IPS-18c (cell line): ENCODE results near the gene LHFPL6.

Experiments
- H3K4me3 ChIP-seq: 2 replicates; pipeline ENCODE4 v1.7.0; 2013; ENCODE audit warnings: low read depth, mild to moderate bottlenecking, low read length, moderate library complexity; ENCODE audit not compliant: insufficient read depth
- H3K9me3 ChIP-seq: one replicate; pipeline ENCODE4 v1.6.1; 2013; ENCODE audit warnings: mild to moderate bottlenecking, low read length, moderate library complexity; ENCODE audit not compliant: control insufficient read depth, insufficient read depth

Gene LHFPL6

GRCh38 chr13:39599842-39600241 is 3.2 kb downstream of the LHFPL6 start:
- Histone ChIP-seq H3K4me3 (no peak overlapping the region), H3K9me3 (no peaks in the 10 kb centered on the region)

- no peak overlapping the region for H3K4me3 ChIP-seq
- H3K9me3 ChIP-seq: no peaks in the 10 kb centered on the region
Observed at GRCh38 chr13:39599012-39599411, 4.0 kb downstream of the LHFPL6 start.

DNA sequence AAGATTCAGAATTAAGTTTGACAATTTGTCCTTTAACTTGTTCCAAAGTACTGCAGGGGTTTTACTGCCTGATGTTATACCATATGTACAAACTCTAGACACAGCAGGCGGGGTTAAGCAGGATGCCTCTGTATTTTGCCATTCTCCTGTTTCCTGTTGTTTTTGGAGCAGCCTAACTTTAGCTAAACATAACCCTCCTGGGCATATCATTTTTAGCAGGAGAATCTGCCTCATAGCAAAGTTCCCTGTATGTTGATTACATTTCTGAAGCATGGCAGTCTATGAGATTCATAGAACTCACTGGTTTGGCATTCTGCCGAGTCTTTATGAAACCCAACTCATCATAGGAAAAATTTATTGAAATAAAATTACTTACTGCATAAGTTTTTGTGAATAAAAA is 5.2 kb downstream of the LHFPL6 start:
- no peak overlapping the region for H3K4me3 ChIP-seq
- no peaks in the 10 kb centered on the region for H3K9me3 ChIP-seq

GRCh38 chr13:39596685-39597084 is 6.3 kb downstream of the LHFPL6 start:
- no peaks in the 10 kb centered on the region for H3K9me3 ChIP-seq
- no peak overlapping the region for H3K4me3 ChIP-seq

- H3K4me3 ChIP-seq: no peak overlapping the region
- no peaks in the 10 kb centered on the region for H3K9me3 ChIP-seq
Observed at GRCh38 chr13:39596176-39596575, 6.8 kb downstream of the LHFPL6 start.

GRCh38 chr13:39590466-39591036 is 12.4 kb downstream of the LHFPL6 start:
- H3K9me3 ChIP-seq: no peaks in the 10 kb centered on the region
- no peak overlapping the region for H3K4me3 ChIP-seq

DNA sequence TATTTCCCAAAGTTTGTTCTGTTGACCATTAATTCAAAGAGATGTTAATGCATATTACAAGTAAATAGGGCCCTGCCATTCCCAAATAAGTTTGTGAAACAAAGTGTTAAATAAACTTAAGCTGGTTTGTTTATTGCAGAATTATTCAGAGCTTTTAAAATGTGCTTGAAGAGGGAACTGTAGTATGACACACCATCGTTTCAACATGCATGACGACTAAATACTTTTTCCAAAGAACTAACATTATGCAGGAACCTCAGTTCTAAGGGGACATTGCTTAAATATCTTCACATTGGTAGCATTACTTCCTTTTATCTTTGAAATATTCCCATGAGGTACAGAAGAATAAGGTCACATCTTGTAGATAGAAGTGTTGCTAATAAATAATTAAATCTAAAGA is 14.6 kb downstream of the LHFPL6 start:
- Histone ChIP-seq H3K4me3 (no peak overlapping the region), H3K9me3 (no peaks in the 10 kb centered on the region)

- Histone ChIP-seq H3K9me3 (no peaks in the 10 kb centered on the region), H3K4me3 (no peak overlapping the region)
Observed at GRCh38 chr13:39587939-39588338, 15.1 kb downstream of the LHFPL6 start.

DNA sequence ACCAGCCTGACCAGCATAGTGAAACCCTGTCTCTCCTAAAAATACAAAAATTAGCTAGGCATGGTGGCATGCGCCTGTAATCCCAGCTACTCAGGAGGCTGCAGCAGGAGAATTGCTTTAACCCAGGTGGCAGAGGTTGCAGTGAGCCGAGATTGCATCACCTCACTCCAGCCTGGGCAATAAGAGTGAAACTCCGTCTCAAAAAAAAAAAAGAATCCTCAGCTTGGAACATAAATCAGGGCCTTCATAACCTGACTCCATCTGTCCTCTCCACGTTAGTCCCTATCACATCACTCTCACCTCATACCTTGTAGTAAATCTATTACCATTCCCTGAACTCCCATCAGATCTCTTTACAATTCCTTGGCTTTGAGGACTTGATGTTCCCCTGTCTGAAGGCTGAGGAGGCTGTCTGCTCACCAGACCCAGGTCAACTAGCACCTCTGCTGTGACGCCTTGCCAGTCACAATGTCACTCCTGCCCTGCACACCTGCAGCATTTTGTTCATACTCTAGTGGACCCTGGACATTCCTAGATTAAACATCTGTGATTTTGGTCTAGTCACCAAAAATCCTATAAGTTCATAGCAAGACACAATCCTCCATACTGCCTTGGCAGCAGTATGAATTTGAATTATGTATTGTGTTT is 15.9 kb downstream of the LHFPL6 start:
- Histone ChIP-seq H3K4me3 (no peak overlapping the region), H3K9me3 (no peaks in the 10 kb centered on the region)

GRCh38 chr13:39586151-39586550 is 16.8 kb downstream of the LHFPL6 start:
- no peak overlapping the region for H3K4me3 ChIP-seq
- no peaks in the 10 kb centered on the region for H3K9me3 ChIP-seq

DNA sequence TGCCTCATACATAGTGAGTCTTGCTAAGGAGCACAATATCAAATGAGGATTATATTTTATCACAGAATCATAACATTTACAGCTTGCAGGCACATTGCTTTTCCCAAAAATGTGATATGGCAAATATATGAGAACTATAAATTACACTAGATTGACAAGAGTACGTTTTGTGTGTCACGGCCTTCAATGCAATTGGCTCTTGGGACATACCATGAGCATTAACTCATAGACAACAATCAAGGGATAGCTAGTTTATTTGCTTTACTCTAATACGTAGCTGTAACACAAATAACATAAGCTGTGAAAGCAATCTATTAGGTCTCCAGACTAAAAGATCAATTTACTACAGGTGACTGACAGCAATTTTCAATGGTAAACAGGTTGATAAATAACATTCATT is 17.8 kb downstream of the LHFPL6 start:
- no peaks in the 10 kb centered on the region for H3K9me3 ChIP-seq
- H3K4me3 ChIP-seq: no peak overlapping the region

GRCh38 chr13:39580881-39581575 is 22.0 kb downstream of the LHFPL6 start:
- no peaks in the 10 kb centered on the region for H3K9me3 ChIP-seq

DNA sequence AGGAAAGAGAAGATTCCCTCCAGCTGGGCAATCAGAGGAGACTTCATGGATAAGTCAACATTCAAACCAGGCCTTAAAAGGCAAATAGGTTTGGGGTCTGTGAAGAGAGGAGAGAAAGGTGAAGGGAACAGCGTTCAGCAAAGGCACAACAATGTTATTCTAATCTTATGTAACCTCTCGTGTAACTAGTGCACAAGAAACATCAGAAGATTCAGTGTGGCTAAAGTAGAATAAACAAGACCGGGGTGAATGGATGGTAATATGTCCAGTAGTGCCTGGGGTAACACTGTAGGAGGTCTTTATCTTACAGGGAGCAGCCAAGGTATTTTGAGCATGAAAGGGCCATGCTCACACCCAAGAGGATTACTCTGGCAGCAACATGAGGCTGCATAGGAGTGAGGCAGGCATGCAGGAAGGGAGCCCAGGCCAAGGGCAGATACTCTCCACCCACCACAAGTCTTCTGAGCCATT is 24.1 kb downstream of the LHFPL6 start:
- no peak overlapping the region for H3K4me3 ChIP-seq
- no peaks in the 10 kb centered on the region for H3K9me3 ChIP-seq

More at GRCh38 chr13:39580881-39581575, 22.0 kb downstream of the LHFPL6 start:
- no peak overlapping the region for H3K4me3 ChIP-seq

DNA sequence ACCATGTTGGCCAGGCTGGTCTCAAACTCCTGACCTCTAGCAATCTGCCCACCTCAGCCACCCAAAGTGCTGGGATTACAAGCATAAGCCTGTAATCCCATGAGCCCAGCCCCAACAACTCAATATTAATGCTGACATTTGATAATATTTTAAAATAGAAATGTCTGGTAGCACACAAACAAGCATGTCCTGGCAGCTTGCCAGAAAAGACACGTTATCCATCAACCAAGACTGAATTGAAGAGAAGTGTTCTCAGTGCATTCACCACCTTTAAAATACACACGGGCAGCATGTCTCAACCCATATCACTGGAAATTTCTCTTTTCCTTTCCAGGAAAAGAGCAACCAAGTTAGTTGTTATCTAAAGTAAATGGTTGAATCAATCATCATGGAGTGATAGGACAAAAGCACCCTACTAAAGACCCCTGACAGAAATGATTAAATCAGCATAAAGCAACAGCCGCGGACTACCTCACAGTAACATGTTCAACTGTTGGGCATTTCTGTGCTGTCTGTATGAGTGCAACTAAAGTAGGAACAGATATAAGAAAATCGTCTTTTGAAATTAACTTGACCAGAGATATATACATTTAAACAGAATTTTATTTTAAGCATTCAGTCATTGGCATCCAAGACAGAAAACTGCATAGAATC is 25.0 kb downstream of the LHFPL6 start:
- Histone ChIP-seq H3K4me3 (no peak overlapping the region), H3K9me3 (no peaks in the 10 kb centered on the region)

DNA sequence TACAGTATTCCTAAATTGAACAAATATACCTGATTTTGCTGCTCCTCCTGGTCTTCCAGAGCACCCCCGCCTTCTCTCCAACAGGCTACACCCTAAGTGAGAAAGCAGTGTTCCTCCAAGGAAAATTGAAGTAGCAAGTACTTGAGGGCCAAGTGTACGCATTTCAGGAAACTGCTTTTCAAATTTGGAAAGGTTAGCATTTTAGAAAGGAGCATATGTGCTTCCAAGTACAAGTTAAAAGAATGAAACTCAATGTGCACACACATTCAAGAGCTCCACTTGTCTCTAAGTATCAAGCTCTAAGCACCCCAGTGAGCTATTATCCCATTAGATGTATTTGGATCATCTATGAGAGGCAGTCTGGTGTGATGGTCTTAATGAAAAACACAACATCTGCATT is 25.8 kb downstream of the LHFPL6 start:
- H3K4me3 ChIP-seq: no peak overlapping the region

DNA sequence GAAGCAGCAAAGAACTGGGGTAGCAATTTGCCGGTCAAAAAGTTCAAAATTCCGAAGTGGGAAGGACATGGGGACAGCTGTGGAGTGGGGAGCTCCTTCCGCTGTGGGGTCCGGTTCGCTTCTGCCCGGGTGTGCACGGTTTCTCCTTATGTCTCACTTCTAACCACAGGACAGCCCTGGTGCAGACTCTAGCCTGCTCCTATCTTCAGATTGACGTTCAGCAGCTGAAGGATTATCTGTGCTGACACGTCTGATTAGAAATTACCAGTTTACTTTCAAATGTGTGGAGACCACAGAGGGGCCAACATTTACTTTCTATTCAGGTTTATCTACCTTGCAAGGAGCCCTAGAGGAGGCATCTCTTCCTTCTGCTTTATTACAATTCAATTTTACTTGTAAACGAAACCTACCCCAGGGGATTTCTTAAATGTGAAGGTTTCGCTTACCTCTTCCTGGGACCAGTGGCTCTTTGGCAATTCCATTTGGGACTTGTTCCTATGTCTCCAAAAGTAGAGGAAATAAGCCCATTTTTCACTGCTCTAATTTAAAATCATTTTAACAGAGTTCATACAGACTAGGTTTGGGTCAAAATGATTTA is 27.3 kb downstream of the LHFPL6 start:
- Histone ChIP-seq H3K4me3 (no peak overlapping the region), H3K9me3 (no peaks in the 10 kb centered on the region)

More for the DNA sequence above, 25.8 kb downstream of the LHFPL6 start:
- H3K9me3 ChIP-seq: no peaks in the 10 kb centered on the region

GRCh38 chr13:39571502-39572092 is 31.4 kb downstream of the LHFPL6 start:
- H3K9me3 ChIP-seq: no peaks in the 10 kb centered on the region

More at GRCh38 chr13:39571502-39572092, 31.4 kb downstream of the LHFPL6 start:
- no peak overlapping the region for H3K4me3 ChIP-seq
